Embryonic facial prominence (tissue), 1 donor: ENCODE data around the gene DGKB.

Experiments used
- DNase-seq: peaks from one replicate; pipeline ENCODE4 v3.0.0-alpha.2; 2016; ENCODE audit errors: extremely low spot score

The DGKB gene

GRCh38 chr7:14859267-14859666 is 43.3 kb downstream of the DGKB start:
- no peak for DNase-seq

GRCh38 chr7:14858866-14859265 is 43.7 kb downstream of the DGKB start:
- no peak for DNase-seq

- DNase-seq, result no peak
These were observed 44.1 kb downstream of the DGKB start for GRCh38 chr7:14858410-14858809.

- no peak for DNase-seq
These were observed 47.3 kb downstream of the DGKB start for GRCh38 chr7:14855033-14855794.

GRCh38 chr7:14854471-14854870 is 48.1 kb downstream of the DGKB start:
- DNase-seq, result no peak

GRCh38 chr7:14851610-14852009 is 50.9 kb downstream of the DGKB start:
- DNase-seq, result no peak

- DNase-seq, result no peak
These were observed 52.5 kb downstream of the DGKB start for GRCh38 chr7:14850039-14850438.

- no peak for DNase-seq
These were observed 56.1 kb downstream of the DGKB start for GRCh38 chr7:14846405-14846804.

GRCh38 chr7:14843755-14844154 is 58.8 kb downstream of the DGKB start:
- DNase-seq, result no peak

GRCh38 chr7:14842523-14842922 is 60.0 kb downstream of the DGKB start:
- DNase-seq, result no peak

GRCh38 chr7:14841869-14842268 is 60.7 kb downstream of the DGKB start:
- no peak for DNase-seq

GRCh38 chr7:14841086-14841485 is 61.5 kb downstream of the DGKB start:
- DNase-seq, result no peak

- no peak for DNase-seq
These were observed 63.2 kb downstream of the DGKB start for GRCh38 chr7:14839307-14839706.

GRCh38 chr7:14837216-14837615 is 65.3 kb downstream of the DGKB start:
- DNase-seq, result no peak

GRCh38 chr7:14836571-14837189 is 65.9 kb downstream of the DGKB start:
- DNase-seq, result no peak

GRCh38 chr7:14836006-14836405 is 66.5 kb downstream of the DGKB start:
- DNase-seq, result no peak

- no peak for DNase-seq
These were observed 67.2 kb downstream of the DGKB start for GRCh38 chr7:14835384-14835783.

- DNase-seq, result no peak
These were observed 67.7 kb downstream of the DGKB start for GRCh38 chr7:14834883-14835282.

- DNase-seq, result no peak
These were observed 68.1 kb downstream of the DGKB start for GRCh38 chr7:14834456-14834855.

- DNase-seq, result no peak
These were observed 68.8 kb downstream of the DGKB start for GRCh38 chr7:14833707-14834106.

- no peak for DNase-seq
These were observed 74.5 kb downstream of the DGKB start for GRCh38 chr7:14828053-14828452.

- DNase-seq, result no peak
These were observed 76.1 kb downstream of the DGKB start for GRCh38 chr7:14826426-14826825.

- DNase-seq, result no peak
These were observed 76.6 kb downstream of the DGKB start for GRCh38 chr7:14825912-14826311.

GRCh38 chr7:14822481-14822854 is 80.1 kb downstream of the DGKB start:
- DNase-seq, result no peak
